Panc1 (cell line): ENCODE data around the gene KCNMA1. TPM values are rescaled to one million over a fixed set of nuclear protein-coding genes. Genes with fewer than 3 reads are reported as not detected.

ENCODE experiments used
- ATAC-seq: fragments of 200-7000 bp; cut with Tn5 transposase; 2 replicates; pipeline ENCODE4 v1.9.1; 2020; ENCODE audit warnings: mild to moderate bottlenecking, moderate library complexity
- BruUV-seq: library from RNA; stranded (reverse); fragments of 400-500 nt; replicated peaks from 2 replicates; lab custom pipeline; 2021; lab: Mats Ljungman, UMichigan
- CTCF ChIA-PET: fragments of 300-600 bp; sonication (Branson Sonifier 250); formaldehyde crosslinking; loops from one replicate; lab custom pipeline; 2022; ENCODE audit warnings: antibody characterized with exemption; lab: Charles Lee
- POLR2A ChIA-PET: fragments of 300-600 bp; sonication (Branson Sonifier 250); formaldehyde crosslinking; loops from one replicate; lab custom pipeline; 2022; ENCODE audit warnings: antibody characterized with exemption; lab: Charles Lee
- DNase-seq: peaks from one replicate; pipeline ENCODE4 v3.0.0-alpha.2; 2010; ENCODE audit warnings: low read depth, low spot score
- H3K27ac ChIP-seq: 2 replicates; pipeline ENCODE4 v1.5.1; 2011; ENCODE audit warnings: mild to moderate bottlenecking, low read length, inconsistent platforms
- H3K27me3 ChIP-seq: fragments of 200-500 bp; sonication (Bioruptor generic); 2 replicates; pipeline ENCODE4 v1.6.0; 2014; ENCODE audit warnings: low read length, inconsistent platforms; ENCODE audit not compliant: control insufficient read depth, insufficient read depth
- H3K36me3 ChIP-seq: fragments of 200-500 bp; sonication (Bioruptor generic); 2 replicates; pipeline ENCODE4 v1.5.1; 2014; ENCODE audit warnings: inconsistent platforms, mild to moderate bottlenecking, low read length, moderate library complexity; ENCODE audit not compliant: control insufficient read depth, insufficient read depth
- H3K4me1 ChIP-seq: 2 replicates; pipeline ENCODE4 v1.5.1; 2011; ENCODE audit warnings: inconsistent platforms, mild to moderate bottlenecking, low read length, moderate library complexity; ENCODE audit not compliant: control insufficient read depth, insufficient read depth
- H3K4me3 ChIP-seq, 2 experiments: 2 replicates each; pipeline ENCODE4 v1.5.1; 2011 to 2012; ENCODE audit warnings: low read depth in 2 of 2, low read length in 2 of 2, mild to moderate bottlenecking in 2 of 2, inconsistent platforms in 1 of 2, moderate library complexity in 1 of 2
- H3K9me3 ChIP-seq: fragments of 200-500 bp; sonication (Bioruptor generic); 2 replicates; pipeline ENCODE4 v1.5.1; 2014; ENCODE audit warnings: low read depth, mild to moderate bottlenecking, inconsistent platforms, low read length, moderate library complexity; ENCODE audit not compliant: control insufficient read depth, insufficient read depth
- CTCF ChIP-seq: fragments of 450-650 bp; IDR thresholded peaks from 2 replicates; pipeline ENCODE4 v1.5.1; 2017; ENCODE audit warnings: mild to moderate bottlenecking
- POLR2AphosphoS5 ChIP-seq: IDR thresholded peaks from 2 replicates; pipeline ENCODE4 v1.6.1; 2012; ENCODE audit warnings: mild to moderate bottlenecking, low read depth, low read length, moderate library complexity
- REST ChIP-seq, 2 experiments: IDR thresholded peaks; 2 replicates each; pipeline ENCODE4 v1.6.1; 2011 to 2012; ENCODE audit warnings: low read depth in 2 of 2, control low read depth in 1 of 2, low read length in 1 of 2, mild to moderate bottlenecking in 1 of 2, moderate library complexity in 1 of 2; ENCODE audit not compliant: insufficient read depth in 1 of 2
- SIN3A ChIP-seq: IDR thresholded peaks from 2 replicates; pipeline ENCODE4 v1.6.1; 2012; ENCODE audit warnings: low read depth, mild to moderate bottlenecking, low read length, moderate library complexity, borderline replicate concordance; ENCODE audit not compliant: insufficient read depth
- TCF7L2 ChIP-seq: IDR thresholded peaks from 2 replicates; pipeline ENCODE4 v1.6.1; 2011; ENCODE audit warnings: mild to moderate bottlenecking, low read depth, low read length, inconsistent platforms
- in situ Hi-C: cut with HindIII; loops from 2 replicates; pipeline ENCODE4 v1.10.0; 2016; ENCODE audit warnings: low sequenced_read_pairs, low pct_unique_long_range_greater_than_20kb
- intact Hi-C: fragments of 100-400 bp; cut with micrococcal nuclease; formaldehyde crosslinking; loops from one replicate; pipeline ENCODE4 v1.10.0; 2022; ENCODE audit not compliant: unreplicated experiment
- total RNA-seq: library from RNA; stranded (reverse); gene quantifications from one replicate; pipeline ENCODE4 v1.2.1, GENCODE V29; 2021; ENCODE audit not compliant: unreplicated experiment

The KCNMA1 gene
- total RNA-seq, 1 experiment from 2014 or later = 91.9 TPM

- intact Hi-C loops = no loop called here
Observed at GRCh38 chr10:76871697-76872295, 765.8 kb downstream of the KCNMA1 start.

GRCh38 chr10:76869931-76870330 is 767.7 kb downstream of the KCNMA1 start:
- POLR2A ChIA-PET = no interaction called here
- BruUV-seq = no TSS peak
- intact Hi-C loops = no loop called here

More at GRCh38 chr10:76871697-76872295, 765.8 kb downstream of the KCNMA1 start:
- H3K4me1 ChIP-seq = no peaks in the 10 kb centered on the region
- BruUV-seq = no TSS peak
- in situ Hi-C loops = no loop called here
- no peak overlapping the region for H3K4me3 ChIP-seq
- H3K27ac ChIP-seq = no peak overlapping the region
- H3K9me3 ChIP-seq = no peaks in the 10 kb centered on the region
- POLR2A ChIA-PET = no interaction called here
- CTCF ChIA-PET = no interaction called here
- no peak for TF ChIP-seq REST (IDR thresholded peaks at IDR 0.05; ENCODE audit: insufficient read depth in 1 of 2, low read depth in 2 of 2, low read length in 1 of 2)
- H3K27me3 ChIP-seq = peaks cover 4% of the 10 kb centered on the region; the same call in 1 of the 2 replicates
- ATAC-seq (no peak), DNase-seq (no peak)
- no peaks in the 10 kb centered on the region for H3K36me3 ChIP-seq

More at GRCh38 chr10:76869931-76870330, 767.7 kb downstream of the KCNMA1 start:
- H3K9me3 ChIP-seq = no peaks in the 10 kb centered on the region
- no peak for TF ChIP-seq POLR2AphosphoS5
- TF ChIP-seq TCF7L2 = no peak
- TF ChIP-seq CTCF = no peak
- no peak for TF ChIP-seq SIN3A
- TF ChIP-seq REST (IDR thresholded peaks at IDR 0.05; ENCODE audit: insufficient read depth in 1 of 2, low read depth in 2 of 2, low read length in 1 of 2) = no peak
- no peaks in the 10 kb centered on the region for H3K4me1 ChIP-seq
- no peak overlapping the region for H3K27ac ChIP-seq
- H3K27me3 ChIP-seq = peaks cover 8% of the 10 kb centered on the region
- CTCF ChIA-PET = no interaction called here
- in situ Hi-C loops = no loop called here
- ATAC-seq (no peak), DNase-seq (no peak)
- no peaks in the 10 kb centered on the region for H3K36me3 ChIP-seq
- H3K4me3 ChIP-seq = no peak overlapping the region
